ENCODE measurements around the gene SUZ12. TPM values are rescaled to one million over a fixed set of nuclear protein-coding genes. Genes with fewer than 3 reads are reported as not detected.
"Not testable (repeated sequence)": the region's sequence is repeated elsewhere in the genome, so short reads cannot be mapped to it uniquely, and the experiment has no call there.

Gene SUZ12
- polyA plus RNA-seq, 3 donors from 2014 or later, result 15.3 to 22.9 (median 19.6) TPM

DNA sequence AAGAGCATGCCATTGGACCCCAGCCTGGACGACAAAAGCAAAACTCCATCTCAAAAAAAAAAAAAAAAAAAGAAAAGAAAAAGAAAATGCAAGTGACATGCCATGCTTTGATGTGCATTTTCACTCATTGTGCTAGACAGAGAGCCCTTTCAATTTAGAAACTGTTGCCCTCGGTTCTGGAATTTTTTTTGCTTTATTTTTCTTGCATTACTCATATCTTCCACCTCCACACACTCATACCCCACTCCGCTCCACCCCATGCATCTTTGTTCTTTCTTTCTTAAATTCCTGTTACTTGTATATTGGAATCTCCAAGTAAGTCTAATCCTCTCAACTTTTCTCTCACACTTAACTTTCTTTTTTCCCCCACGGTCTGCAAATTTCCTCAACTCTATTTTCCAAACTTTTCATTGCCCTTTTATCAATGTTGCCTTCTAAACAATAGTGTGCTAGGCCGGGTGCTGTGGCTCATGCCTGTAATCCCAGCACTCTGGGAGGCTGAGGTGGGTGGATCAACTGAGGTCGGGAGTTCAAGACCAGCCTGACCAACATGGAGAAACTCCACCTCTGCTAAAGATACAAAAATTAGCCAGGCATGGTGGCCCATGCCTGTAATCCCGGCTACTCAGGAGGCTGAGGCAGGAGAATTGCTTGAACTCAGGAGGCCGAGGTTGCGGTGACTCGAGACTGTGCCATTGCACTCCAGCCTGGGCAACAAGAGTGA lies 16.8 kb upstream of the SUZ12 start:
- H3K4me1 Mint-ChIP-seq, result no peaks in the 10 kb centered on the region
- no peaks in the 10 kb centered on the region for H3K36me3 Mint-ChIP-seq
- no peaks in the 10 kb centered on the region for H3K9me3 Mint-ChIP-seq
- H3K4me3 Mint-ChIP-seq, result no peak overlapping the region
- H3K27me3 Mint-ChIP-seq (ENCODE audit: low read depth in 3 of 3), result peaks cover 5 to 13% (median 11%) of the 10 kb centered on the region in 3 donors
- no peak overlapping the region for H3K27ac Mint-ChIP-seq
- no peak for DNase-seq

DNA sequence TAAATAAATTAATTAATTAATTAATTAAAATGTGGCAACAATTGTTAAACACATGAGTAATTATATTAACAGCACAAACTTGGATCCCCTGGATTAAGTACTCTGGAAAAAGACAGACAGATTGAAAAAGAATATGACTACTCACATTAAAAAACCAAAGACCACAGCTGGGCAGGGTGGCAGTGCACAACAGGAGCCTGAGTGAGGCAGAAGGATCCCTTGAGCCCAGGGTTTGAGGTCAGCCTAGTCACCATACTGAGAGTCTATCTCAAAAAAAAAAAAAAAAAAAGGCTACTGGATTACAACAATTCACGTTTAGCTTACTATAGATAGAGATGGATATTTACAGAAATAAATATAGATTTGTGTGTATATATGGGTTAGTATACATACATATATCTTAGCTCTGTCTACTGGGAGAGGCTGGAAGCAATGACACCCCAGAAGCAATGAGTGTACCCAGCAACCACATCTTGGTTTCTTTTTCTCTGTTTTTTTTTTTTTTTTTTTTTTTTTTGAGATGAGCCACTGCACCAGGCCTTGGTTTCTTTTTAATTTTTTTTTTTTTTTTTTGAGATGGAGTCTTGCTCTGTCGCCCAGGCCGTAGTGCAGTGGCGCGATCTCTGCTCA lies 10.6 kb upstream of the SUZ12 start:
- Mint-ChIP-seq H3K4me3 (no peak overlapping the region), H3K4me1 (no peaks in the 10 kb centered on the region), H3K36me3 (no peaks in the 10 kb centered on the region), H3K9me3 (no peaks in the 10 kb centered on the region), H3K27ac (no peak overlapping the region), H3K27me3 (ENCODE audit: low read depth in 3 of 3) (peaks cover under 1 to 2% (median 1%) of the 10 kb centered on the region in 3 donors)
- DNase-seq, result no peak

DNA sequence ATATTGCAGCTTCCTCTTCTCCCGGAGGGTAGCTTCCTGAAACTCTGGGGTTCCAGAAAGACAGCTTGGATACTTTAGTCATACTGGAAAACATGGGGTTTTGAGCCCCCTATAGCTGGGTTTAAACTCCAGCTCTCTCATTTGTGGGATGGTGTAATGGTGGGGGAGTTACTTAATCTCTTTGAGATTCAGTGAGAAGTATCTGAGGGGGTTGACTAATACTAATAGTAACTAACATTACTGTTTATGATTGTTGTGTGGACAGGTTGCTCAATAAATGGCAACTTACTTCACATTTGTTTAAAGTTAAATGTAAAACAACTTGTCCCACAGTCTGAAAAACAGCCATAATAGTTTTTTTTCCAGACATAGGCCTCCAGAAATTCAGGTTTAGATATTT lies 5.1 kb upstream of the SUZ12 start:
- no peak for DNase-seq
- Mint-ChIP-seq H3K4me1 (peaks cover 0 to 6% of the 10 kb centered on the region in 2 donors), H3K9me3 (no peaks in the 10 kb centered on the region), H3K4me3 (no peak overlapping the region), H3K27ac (no peak overlapping the region), H3K36me3 (no peaks in the 10 kb centered on the region), H3K27me3 (ENCODE audit: low read depth in 3 of 3) (peaks cover 4 to 7% (median 4%) of the 10 kb centered on the region in 3 donors)

DNA sequence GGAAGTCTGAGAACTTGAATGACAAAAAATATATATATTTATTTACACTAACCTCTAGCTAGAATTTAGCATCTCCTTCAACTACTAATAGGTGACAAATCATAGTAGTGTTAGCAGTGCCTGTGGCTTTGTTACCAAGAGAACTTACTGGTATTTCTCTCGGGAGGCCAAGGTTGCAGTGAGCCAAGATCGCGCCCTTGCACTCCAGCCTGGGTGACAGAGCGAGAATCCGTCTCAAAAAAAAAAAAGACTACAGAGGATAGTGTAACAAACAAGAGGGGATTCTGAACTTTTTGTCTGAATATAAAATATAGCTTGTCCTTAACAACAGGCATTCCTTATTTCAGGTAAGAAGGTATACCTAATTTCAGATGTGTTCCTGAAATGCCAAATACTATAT lies 1.3 kb upstream of the SUZ12 start:
- Mint-ChIP-seq H3K27me3 (ENCODE audit: low read depth in 3 of 3) (peaks cover 4 to 8% (median 4%) of the 10 kb centered on the region in 3 donors), H3K4me1 (peaks cover 22 to 25% of the 10 kb centered on the region in 2 donors), H3K9me3 (no peaks in the 10 kb centered on the region), H3K36me3 (no peaks in the 10 kb centered on the region), H3K27ac (peak overlapping the region in 1 of 6 donors; percentile 40), H3K4me3 (peak overlapping the region; percentile 42 to 87 (median 84))
- no peak for DNase-seq

DNA sequence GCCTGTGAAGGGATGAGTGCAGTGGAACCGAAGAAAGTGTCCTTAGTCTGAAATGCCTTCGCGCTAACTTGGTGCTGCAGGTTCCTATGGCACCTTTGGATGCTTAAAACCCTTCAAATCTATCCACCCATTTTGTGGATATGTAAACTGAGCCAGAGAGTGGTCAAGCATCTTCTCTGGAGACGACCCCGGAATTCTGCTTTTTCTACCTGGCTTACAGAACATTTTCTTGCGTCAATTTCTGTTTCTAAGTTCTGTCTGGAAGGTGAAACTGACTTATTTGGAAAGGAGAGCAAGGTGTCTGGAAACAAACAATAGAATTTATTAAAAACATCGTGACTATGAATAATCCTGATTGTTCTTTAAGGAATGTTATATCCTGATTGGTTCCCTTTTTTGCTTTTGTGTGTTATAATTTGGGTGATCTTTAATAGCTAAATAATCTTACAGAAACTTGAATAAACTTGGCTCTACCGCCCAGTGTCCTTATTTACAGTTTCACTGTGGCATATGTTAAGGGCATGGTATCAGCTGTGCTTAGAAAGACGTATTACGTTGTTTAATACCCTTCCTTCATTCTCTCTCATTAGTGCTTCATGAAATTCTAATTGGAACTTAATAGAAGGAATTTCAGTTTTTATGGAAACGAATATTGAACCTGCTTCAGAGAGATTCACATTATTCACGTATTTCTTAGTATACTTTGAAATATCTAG lies 1.3 kb downstream of the SUZ12 start:
- Mint-ChIP-seq H3K4me3 (peak overlapping the region; percentile 83 to 88 (median 84)), H3K4me1 (peaks cover 22 to 25% of the 10 kb centered on the region in 2 donors), H3K27ac (peak overlapping the region; percentile 56 to 81 (median 69))
- DNase-seq; H3K36me3 Mint-ChIP-seq; H3K9me3 Mint-ChIP-seq; H3K27me3 Mint-ChIP-seq (ENCODE audit: low read depth in 3 of 3): not testable (repeated sequence)

DNA sequence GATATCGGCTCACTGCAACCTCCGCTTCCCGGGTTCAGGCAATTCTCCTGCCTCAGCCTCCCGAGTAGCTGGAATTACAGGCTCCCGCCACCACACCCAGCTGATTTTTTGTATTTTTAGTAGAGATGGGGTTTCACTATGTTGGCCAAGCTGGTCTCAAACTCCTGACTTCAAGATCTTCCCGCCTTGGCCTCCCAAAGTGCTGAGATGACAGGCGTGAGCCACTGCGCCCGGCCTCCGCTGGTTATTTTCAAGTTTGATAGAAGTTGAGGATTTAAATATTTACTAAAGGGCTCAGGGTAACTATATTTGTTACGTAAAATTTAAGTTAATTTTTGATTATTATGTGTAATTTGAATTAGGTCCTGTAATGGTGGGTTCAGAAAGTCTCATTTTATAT lies 5.1 kb downstream of the SUZ12 start:
- H3K4me1 Mint-ChIP-seq, result peaks cover 19 to 37% of the 10 kb centered on the region in 2 donors
- not testable (repeated sequence) for H3K36me3 Mint-ChIP-seq; H3K9me3 Mint-ChIP-seq; DNase-seq; H3K27me3 Mint-ChIP-seq (ENCODE audit: low read depth in 3 of 3); H3K4me3 Mint-ChIP-seq; H3K27ac Mint-ChIP-seq

DNA sequence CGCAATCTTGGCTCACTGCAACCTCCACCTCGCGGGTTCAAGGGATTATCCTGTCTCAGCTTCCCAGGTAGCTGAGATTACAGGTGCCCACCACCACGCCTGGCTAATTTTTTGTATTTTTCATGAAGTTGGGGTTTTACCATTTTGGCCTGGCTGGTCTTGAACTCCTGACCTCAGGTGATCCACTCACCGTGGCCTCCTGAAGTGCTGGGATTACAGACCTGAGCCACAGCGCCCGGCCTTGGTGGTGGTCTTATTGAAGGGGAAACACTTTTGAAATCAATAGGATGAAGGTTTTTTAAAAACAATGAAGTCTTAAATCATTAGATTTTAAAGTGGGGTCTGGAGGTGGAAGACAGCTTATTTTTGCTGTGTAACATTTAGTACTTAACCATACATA lies 5.6 kb downstream of the SUZ12 start:
- H3K36me3 Mint-ChIP-seq; H3K4me3 Mint-ChIP-seq; H3K27me3 Mint-ChIP-seq (ENCODE audit: low read depth in 3 of 3); H3K27ac Mint-ChIP-seq; H3K9me3 Mint-ChIP-seq; DNase-seq: not testable (repeated sequence)
- H3K4me1 Mint-ChIP-seq, result peaks cover 20 to 37% of the 10 kb centered on the region in 2 donors

DNA sequence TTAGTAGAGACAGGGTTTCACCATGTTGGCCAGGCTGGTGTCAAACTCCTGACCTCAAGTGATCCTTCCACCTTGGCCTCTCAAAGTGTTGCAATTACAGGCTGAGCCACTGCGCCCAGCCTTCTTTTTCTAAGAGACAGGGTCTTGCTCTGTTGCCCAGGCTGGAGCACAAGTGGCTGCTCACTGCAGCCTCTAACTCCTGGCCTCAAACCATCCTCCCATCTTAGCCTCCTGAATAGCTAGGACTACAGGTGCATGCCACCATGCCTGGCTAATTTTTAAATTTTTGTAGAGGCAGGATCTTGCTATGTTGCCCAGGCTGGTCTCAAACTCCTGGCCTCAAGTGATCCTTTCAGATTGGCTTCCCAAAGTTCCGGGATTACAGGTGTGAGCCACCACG lies 15.1 kb downstream of the SUZ12 start:
- H3K27me3 Mint-ChIP-seq (ENCODE audit: low read depth in 3 of 3); H3K27ac Mint-ChIP-seq; H3K9me3 Mint-ChIP-seq; DNase-seq; H3K4me3 Mint-ChIP-seq; H3K4me1 Mint-ChIP-seq: not testable (repeated sequence)
- peaks cover 0 to 13% (median 10%) of the 10 kb centered on the region in 3 donors for H3K36me3 Mint-ChIP-seq

DNA sequence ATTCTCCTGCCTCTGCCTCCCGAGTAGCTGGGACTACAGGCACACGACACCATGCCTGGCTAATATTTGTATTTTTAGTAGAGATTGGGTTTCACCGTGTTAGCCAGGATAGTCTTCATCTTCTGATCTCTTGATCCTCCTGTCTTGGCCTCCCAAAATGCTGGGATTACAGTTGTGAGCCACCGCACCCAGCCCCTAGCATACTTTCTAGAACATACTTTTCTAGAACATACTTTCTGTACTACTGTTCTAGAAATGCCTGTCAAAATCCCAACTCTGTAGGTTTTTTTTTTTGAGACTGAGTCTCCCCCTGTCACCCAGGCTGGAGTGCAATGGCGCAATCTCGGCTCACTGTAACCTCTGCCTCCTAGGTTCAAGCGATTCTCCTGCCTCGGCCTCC lies 27.3 kb downstream of the SUZ12 start:
- H3K4me1 Mint-ChIP-seq; H3K4me3 Mint-ChIP-seq; H3K9me3 Mint-ChIP-seq; H3K27ac Mint-ChIP-seq; H3K27me3 Mint-ChIP-seq (ENCODE audit: low read depth in 3 of 3); DNase-seq: not testable (repeated sequence)
- peaks cover 0 to 10% (median 4%) of the 10 kb centered on the region in 3 donors for H3K36me3 Mint-ChIP-seq

DNA sequence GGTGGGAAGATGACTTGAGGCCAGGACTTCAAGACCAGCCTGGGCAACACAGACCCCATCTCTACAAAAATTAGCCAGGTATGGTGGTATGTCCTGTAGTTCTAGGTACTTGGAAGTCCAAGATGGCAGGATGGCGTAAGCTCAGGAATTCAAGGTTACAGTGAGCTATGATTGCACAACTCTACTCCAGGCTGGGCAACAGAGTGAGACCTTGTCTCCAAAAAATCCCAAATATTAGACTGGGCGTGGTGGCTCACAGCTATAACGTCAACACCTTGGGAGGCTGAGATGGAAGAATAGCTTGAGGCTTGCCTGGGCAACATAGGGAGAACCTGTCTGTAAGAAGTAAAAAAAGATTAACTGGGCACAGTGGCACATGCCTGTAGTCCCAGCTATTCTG lies 30.8 kb downstream of the SUZ12 start:
- Mint-ChIP-seq H3K4me3 (no peak overlapping the region), H3K4me1 (peaks cover 0 to 2% of the 10 kb centered on the region in 2 donors), H3K27me3 (ENCODE audit: low read depth in 3 of 3) (peaks cover 0 to 2% (median 0%) of the 10 kb centered on the region in 3 donors), H3K36me3 (peaks cover 0 to 3% (median 0%) of the 10 kb centered on the region in 3 donors), H3K27ac (peak overlapping the region in 1 of 6 donors; percentile 40), H3K9me3 (no peaks in the 10 kb centered on the region)
- no peak for DNase-seq

DNA sequence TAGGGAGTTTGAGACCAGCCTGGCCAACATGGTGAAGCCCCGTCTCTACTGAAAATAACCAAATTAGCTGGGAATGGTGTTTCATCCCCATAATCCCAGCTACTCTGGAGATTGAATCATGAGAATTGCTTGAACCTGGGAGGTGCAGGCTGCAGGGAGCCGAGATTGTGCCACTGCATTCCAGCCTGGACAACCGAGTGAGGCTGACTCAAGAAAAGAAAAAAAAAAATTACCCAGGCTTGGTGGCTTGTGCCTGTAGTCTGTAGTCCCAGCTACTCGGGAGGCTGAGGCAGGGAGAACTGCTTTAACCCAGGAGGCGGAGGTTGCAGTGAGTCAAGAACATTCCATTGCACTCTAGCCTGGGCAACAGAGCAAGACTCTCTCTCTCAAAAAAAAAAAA lies 33.6 kb downstream of the SUZ12 start:
- not testable (repeated sequence) for H3K4me1 Mint-ChIP-seq; H3K4me3 Mint-ChIP-seq; H3K27me3 Mint-ChIP-seq (ENCODE audit: low read depth in 3 of 3); H3K9me3 Mint-ChIP-seq; H3K27ac Mint-ChIP-seq; DNase-seq; H3K36me3 Mint-ChIP-seq

DNA sequence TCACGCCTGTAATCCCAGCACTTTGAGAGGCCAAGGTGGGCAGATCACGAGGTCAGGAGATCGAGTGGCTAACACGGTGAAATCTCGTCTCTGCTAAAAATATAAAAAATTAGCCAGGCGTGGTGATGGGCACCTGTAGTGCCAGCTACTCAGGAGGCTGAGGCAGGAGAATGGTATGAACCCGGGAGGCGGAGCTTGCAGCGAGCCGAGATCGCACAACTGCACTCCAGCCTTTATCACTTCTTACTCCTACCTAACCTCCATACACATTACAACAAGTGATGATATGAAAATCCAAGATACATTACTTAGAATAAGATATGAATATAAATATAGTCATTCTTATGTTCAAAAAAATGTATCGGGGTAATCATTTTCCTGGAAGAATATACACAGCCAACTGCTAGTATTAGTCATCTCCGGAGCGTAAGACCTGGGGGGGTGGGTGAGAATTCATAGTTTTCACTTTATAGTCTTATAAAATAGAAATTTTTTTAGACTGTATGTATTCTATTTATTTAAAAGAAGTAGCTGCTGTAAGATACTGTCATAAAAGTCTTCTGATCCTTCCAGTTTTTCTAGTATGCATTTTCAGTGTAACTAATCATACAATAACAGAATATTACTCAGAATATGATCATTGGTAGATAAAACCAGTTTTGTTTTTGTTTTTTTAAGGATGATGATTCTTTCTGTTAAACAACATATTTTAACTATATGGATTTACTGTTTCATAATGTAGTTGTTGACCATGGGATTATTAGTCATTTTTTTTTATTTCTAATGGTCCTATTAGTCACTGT lies 37.7 kb downstream of the SUZ12 start:
- H3K36me3 Mint-ChIP-seq, result peaks cover 9 to 16% (median 10%) of the 10 kb centered on the region in 3 donors
- not testable (repeated sequence) for H3K4me1 Mint-ChIP-seq; DNase-seq; H3K9me3 Mint-ChIP-seq; H3K27ac Mint-ChIP-seq; H3K4me3 Mint-ChIP-seq; H3K27me3 Mint-ChIP-seq (ENCODE audit: low read depth in 3 of 3)

DNA sequence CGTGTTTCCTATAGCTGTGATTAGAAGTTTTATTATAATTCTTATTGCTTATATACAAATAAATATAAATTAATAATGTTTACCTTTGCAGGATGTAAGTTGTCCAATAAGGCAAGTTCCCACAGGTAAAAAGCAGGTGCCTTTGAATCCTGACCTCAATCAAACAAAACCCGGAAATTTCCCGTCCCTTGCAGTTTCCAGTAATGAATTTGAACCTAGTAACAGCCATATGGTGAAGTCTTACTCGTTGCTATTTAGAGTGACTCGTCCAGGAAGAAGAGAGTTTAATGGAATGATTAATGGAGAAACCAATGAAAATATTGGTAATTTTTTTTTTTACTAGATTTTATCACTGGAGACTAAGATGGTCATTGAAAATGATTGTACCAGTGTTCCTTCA lies 38.6 kb downstream of the SUZ12 start:
- H3K4me3 Mint-ChIP-seq; H3K27me3 Mint-ChIP-seq (ENCODE audit: low read depth in 3 of 3); H3K27ac Mint-ChIP-seq; H3K9me3 Mint-ChIP-seq; H3K4me1 Mint-ChIP-seq; DNase-seq: not testable (repeated sequence)
- peaks cover 10 to 16% (median 10%) of the 10 kb centered on the region in 3 donors for H3K36me3 Mint-ChIP-seq

DNA sequence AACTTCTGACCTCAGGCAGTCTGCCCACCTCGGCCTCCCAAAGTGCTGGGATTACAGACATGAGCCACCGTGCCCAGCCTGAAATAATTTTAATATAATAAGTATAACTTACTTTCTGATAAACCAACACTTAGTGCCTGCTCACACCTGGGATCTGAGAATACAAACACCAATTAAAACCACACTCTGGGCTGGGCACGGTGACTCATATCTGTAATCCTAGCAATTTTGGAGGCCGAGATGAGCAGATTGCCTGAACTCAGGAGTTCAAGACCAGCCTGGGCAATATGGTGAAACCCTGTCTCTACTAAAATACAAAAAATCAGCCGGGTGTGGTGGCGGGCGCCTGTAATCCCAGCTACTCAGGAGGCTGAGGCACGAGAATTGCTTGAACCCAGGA lies 55.0 kb downstream of the SUZ12 start:
- H3K4me3 Mint-ChIP-seq; H3K27me3 Mint-ChIP-seq (ENCODE audit: low read depth in 3 of 3); H3K27ac Mint-ChIP-seq; H3K4me1 Mint-ChIP-seq; H3K9me3 Mint-ChIP-seq; DNase-seq: not testable (repeated sequence)
- H3K36me3 Mint-ChIP-seq, result peaks cover 4 to 21% (median 19%) of the 10 kb centered on the region in 3 donors

Data from immature natural killer cell (primary cell).